ENCODE results near the gene FGF4. TPM values are rescaled to one million over a fixed set of nuclear protein-coding genes. Genes with fewer than 3 reads are reported as not detected.
"Not testable (repeated sequence)": the region's sequence is repeated elsewhere in the genome, so short reads cannot be mapped to it uniquely, and the experiment has no call there.

The FGF4 gene
- total RNA-seq, 4 donors from 2014 or later = 1.8 to 17.3 (median 3.7) TPM

DNA sequence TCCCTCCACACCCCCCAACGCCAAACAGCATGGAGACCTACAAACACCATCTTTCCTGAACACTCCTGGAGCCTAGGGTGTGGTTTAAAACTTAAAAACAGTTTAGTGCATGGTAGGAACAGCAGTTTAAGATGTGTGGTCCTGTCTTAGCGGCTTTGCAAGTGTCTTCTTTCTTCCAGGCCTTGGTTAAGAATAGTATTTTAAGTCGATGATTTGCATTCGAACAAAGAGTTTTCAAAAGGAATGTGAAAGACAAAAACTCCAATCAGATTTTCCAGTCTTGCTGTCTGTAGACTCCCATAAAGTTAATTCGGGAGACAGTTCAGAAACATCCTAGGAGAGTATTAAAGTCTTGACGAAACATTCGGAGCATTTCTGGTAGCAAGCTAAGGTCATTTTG, 3.7 kb downstream of the FGF4 start:
- peaks cover 0 to 11% (median 0%) of the 10 kb centered on the region in 4 donors for H3K9me3 ChIP-seq
- no peak overlapping the region for H3K27ac ChIP-seq
- 38 to 47% methylated on average over 7 of the region's 7 CpGs for WGBS, 2 donors
- TF ChIP-seq EP300 (IDR thresholded peaks at IDR 0.05) (no peak), POLR2A (IDR thresholded peaks at IDR 0.05) (no peak)
- TF ChIP-seq, protein P1, sequence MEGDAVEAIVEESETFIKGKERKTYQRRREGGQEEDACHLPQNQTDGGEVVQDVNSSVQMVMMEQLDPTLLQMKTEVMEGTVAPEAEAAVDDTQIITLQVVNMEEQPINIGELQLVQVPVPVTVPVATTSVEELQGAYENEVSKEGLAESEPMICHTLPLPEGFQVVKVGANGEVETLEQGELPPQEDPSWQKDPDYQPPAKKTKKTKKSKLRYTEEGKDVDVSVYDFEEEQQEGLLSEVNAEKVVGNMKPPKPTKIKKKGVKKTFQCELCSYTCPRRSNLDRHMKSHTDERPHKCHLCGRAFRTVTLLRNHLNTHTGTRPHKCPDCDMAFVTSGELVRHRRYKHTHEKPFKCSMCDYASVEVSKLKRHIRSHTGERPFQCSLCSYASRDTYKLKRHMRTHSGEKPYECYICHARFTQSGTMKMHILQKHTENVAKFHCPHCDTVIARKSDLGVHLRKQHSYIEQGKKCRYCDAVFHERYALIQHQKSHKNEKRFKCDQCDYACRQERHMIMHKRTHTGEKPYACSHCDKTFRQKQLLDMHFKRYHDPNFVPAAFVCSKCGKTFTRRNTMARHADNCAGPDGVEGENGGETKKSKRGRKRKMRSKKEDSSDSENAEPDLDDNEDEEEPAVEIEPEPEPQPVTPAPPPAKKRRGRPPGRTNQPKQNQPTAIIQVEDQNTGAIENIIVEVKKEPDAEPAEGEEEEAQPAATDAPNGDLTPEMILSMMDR (IDR thresholded peaks at IDR 0.05) = no peak
- peaks cover 0 to 25% of the 10 kb centered on the region in 2 donors for H3K27me3 ChIP-seq
- H3K4me1 ChIP-seq = peaks cover 0 to 10% (median 0%) of the 10 kb centered on the region in 4 donors
- DNase-seq (ENCODE audit: low spot score in 2 of 2) = no peak
- no peak overlapping the region for H3K4me3 ChIP-seq
- no peaks in the 10 kb centered on the region for H3K36me3 ChIP-seq

DNA sequence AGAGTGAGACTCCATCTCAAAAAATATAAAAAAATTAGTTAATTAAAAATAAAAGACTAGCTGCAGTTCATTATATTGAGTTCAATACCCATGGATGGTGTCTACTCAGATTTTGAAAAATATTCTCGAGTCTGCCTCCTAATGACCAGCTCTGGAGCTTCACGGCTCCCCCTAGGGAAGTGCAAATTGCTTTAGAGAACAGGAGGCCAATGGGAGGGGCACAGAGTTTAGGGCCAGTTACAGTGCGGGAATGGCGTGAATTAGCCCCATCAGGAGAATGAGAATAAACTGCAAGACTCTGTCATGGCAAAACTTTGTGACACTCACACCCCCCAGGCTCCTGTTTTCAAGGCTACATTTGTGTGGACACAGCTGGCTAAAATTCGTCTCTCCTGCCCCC, 4.6 kb downstream of the FGF4 start:
- peaks cover 0 to 10% (median 0%) of the 10 kb centered on the region in 4 donors for H3K4me1 ChIP-seq
- no peak overlapping the region for H3K27ac ChIP-seq
- H3K27me3 ChIP-seq = peaks cover 0 to 17% of the 10 kb centered on the region in 2 donors

DNA sequence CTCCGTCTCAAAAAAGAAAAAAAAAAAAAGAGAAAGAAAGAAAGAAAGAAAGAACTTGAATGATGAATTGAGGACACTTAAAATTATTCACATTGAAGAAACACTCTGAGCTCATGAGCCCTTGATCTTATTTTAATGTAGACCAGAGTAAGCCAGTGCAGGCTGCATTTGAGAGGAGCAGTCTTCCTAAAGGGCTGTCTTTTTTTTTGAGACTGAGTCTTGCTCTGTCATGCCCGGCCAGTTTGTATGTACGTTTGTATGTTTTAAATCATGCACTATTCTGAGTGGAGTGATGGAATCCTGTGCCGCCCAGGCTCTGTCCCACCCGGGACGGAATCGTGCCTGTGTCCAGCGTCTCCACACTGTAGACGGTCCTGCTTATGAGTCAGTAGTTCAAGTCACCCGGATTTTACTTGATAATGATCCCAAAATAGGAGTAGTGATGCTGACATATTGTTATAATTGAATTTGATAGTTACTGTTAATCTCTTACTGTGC, 9.6 kb downstream of the FGF4 start:
- Histone ChIP-seq H3K4me3 (no peak overlapping the region), H3K36me3 (no peaks in the 10 kb centered on the region), H3K9me3 (peaks cover 0 to 17% (median 0%) of the 10 kb centered on the region in 4 donors), H3K27ac (no peak overlapping the region), H3K27me3 (no peaks in the 10 kb centered on the region), H3K4me1 (no peaks in the 10 kb centered on the region)
- TF ChIP-seq, protein P1 (IDR thresholded peaks at IDR 0.05) = no peak
- TF ChIP-seq EP300 (IDR thresholded peaks at IDR 0.05) (no peak), POLR2A (IDR thresholded peaks at IDR 0.05) (no peak)
- WGBS, 2 donors = 69 to 77% methylated on average over 10 of the region's 10 CpGs
- no peak for DNase-seq (ENCODE audit: low spot score in 2 of 2)

More for the DNA sequence above, 4.6 kb downstream of the FGF4 start:
- 23 to 32% methylated on average over 5 of the region's 5 CpGs for WGBS, 2 donors
- DNase-seq (ENCODE audit: low spot score in 2 of 2) = no peak
- TF ChIP-seq, protein P1 (IDR thresholded peaks at IDR 0.05) = no peak
- TF ChIP-seq EP300 (IDR thresholded peaks at IDR 0.05) = no peak
- TF ChIP-seq POLR2A (IDR thresholded peaks at IDR 0.05) = no peak
- peaks cover 0 to 11% (median 0%) of the 10 kb centered on the region in 4 donors for H3K9me3 ChIP-seq
- no peak overlapping the region for H3K4me3 ChIP-seq
- H3K36me3 ChIP-seq = no peaks in the 10 kb centered on the region

DNA sequence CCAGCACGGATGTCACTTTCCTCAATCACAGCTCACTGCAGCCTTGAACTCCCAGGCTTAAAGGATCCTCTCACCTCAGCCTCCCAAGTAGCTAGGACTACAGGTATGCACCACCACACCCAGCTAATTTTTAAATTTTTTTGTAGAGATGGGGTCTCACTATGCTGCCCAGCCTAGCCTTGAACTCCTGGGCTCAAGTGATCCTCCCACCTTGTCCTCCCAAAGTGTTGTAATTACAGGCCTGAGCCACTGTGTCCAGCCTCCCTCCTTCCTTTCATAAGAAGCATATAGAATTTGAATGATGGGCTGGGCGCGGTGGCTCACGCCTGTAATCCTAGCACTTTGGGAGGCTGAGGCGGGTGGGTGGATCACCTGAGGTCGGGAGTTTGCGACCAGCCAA, 10.2 kb downstream of the FGF4 start:
- H3K27ac ChIP-seq; H3K4me1 ChIP-seq; H3K4me3 ChIP-seq; H3K27me3 ChIP-seq; H3K36me3 ChIP-seq; DNase-seq (ENCODE audit: low spot score in 2 of 2): not testable (repeated sequence)
- 85 to 96% methylated on average over 7 of the region's 7 CpGs for WGBS, 2 donors
- peaks cover 0 to 17% (median 0%) of the 10 kb centered on the region in 4 donors for H3K9me3 ChIP-seq

DNA sequence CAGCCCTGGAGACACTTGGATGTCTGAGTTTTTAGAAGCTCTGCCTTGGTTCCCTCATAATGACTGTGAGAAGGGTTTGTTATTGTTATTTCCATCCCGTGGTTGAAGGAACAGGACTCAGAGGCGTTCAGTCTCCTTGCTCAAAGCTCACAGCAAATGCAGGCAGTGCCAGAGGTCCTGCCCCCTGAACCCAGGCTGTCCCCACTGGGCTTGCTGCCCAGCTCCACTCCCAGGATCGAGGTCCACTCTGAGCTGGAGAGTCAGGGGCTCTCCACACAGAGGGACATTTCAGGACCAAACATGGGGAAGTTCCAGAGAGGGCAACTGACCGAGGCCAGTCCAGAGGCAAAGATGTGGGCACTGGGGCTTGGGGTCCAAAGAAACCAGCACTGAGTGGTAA, 14.8 kb downstream of the FGF4 start:
- Histone ChIP-seq H3K4me3 (no peak overlapping the region), H3K4me1 (no peaks in the 10 kb centered on the region), H3K9me3 (peaks cover 0 to 49% (median 0%) of the 10 kb centered on the region in 4 donors), H3K27me3 (no peaks in the 10 kb centered on the region), H3K27ac (no peak overlapping the region), H3K36me3 (no peaks in the 10 kb centered on the region)
- DNase-seq (ENCODE audit: low spot score in 2 of 2) = no peak
- TF ChIP-seq, protein P1 (IDR thresholded peaks at IDR 0.05) = no peak
- TF ChIP-seq POLR2A (IDR thresholded peaks at IDR 0.05) = no peak
- TF ChIP-seq EP300 (IDR thresholded peaks at IDR 0.05) = no peak
- 12 to 20% methylated on average over 3 to 4 of the region's 4 CpGs for WGBS, 2 donors

DNA sequence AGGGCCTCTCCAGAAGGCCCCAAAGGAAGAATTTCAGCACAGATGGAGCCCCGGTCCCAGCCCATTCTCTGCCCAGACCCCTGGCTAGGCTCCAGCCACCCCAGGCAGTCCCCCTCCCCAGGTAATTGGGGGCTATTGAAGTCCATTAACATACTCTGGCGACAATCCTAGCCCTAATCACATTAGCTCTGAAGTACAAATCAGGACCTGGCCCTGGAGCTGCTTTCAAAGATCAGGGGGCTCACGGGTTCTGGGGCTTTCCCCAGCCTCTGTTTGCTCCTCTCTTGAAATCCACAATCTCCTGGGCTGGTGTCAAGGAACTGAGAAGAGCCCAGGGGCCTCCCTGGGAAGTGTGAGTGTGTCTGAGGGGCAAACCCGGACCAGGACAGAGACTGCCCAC, 22.3 kb downstream of the FGF4 start:
- 30 to 43% methylated on average over 4 of the region's 4 CpGs for WGBS, 2 donors
- peaks cover 0 to 30% (median 0%) of the 10 kb centered on the region in 4 donors for H3K9me3 ChIP-seq
- no peak for TF ChIP-seq POLR2A (IDR thresholded peaks at IDR 0.05)
- no peak for TF ChIP-seq EP300 (IDR thresholded peaks at IDR 0.05)
- TF ChIP-seq, protein P1 (IDR thresholded peaks at IDR 0.05) = no peak
- H3K4me3 ChIP-seq = no peak overlapping the region
- H3K4me1 ChIP-seq = no peaks in the 10 kb centered on the region
- no peaks in the 10 kb centered on the region for H3K36me3 ChIP-seq
- H3K27me3 ChIP-seq = no peaks in the 10 kb centered on the region
- DNase-seq (ENCODE audit: low spot score in 2 of 2) = no peak
- no peak overlapping the region for H3K27ac ChIP-seq
